Gastrocnemius medialis (tissue), 4 donors: ENCODE measurements around the gene COLQ.

ENCODE experiments used
- POLR2A ChIP-seq, 2 donors: fragments of 450-650 bp; IDR thresholded peaks; one replicate each; pipeline ENCODE4 v1.6.1; 2017; ENCODE audit warnings: antibody characterized with exemption in 2 of 2, mild to moderate bottlenecking in 2 of 2, moderate library complexity in 2 of 2
- TF ChIP-seq, protein P1 (sequence below), 5 experiments: fragments of 450-650 bp in 3 of 5; fragments of 200-600 bp in 2 of 5; sonication (generic) in 2 of 5; IDR thresholded peaks in 4 of 5; conservative IDR thresholded peaks in 1 of 5; 1 replicate in 4 of 5; 2 replicates in 1 of 5; pipeline ENCODE4 v1.5.1; 2016 to 2019; ENCODE audit warnings: antibody characterized with exemption in 5 of 5, mild to moderate bottlenecking in 3 of 5, moderate library complexity in 3 of 5

DNA sequence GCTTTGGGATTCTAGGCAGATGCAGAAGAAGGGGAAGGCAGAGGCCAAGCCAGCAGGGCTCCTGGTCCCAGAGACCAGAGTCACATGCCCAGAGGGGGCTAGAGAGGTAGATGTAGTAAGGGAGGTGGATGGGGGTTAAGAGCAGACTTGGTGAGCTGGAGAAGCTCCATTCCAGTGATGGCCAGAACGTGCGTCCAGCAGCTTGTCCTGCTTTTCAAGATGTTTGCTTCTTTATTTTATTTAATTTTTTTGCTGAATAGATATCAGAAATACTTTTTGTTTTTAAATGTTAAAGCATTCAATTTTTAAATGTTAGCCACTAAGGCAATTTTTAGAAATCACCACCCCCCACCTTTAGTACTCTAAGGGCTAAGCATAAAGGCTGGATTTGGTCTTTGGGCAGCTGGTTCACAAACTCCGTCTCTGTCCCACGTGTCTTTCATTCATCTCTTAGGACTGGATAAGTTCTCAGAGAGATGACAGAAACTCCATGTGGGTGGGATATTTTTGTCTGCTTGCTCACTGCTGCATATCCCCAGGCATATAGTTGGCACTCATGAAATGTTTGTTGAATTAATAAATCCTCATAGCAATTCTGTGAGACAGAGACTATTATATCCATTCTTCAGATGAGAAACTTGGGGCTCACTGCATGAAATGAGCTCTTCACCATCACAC, 6.7 kb downstream of the COLQ start:
- TF ChIP-seq, protein P1, sequence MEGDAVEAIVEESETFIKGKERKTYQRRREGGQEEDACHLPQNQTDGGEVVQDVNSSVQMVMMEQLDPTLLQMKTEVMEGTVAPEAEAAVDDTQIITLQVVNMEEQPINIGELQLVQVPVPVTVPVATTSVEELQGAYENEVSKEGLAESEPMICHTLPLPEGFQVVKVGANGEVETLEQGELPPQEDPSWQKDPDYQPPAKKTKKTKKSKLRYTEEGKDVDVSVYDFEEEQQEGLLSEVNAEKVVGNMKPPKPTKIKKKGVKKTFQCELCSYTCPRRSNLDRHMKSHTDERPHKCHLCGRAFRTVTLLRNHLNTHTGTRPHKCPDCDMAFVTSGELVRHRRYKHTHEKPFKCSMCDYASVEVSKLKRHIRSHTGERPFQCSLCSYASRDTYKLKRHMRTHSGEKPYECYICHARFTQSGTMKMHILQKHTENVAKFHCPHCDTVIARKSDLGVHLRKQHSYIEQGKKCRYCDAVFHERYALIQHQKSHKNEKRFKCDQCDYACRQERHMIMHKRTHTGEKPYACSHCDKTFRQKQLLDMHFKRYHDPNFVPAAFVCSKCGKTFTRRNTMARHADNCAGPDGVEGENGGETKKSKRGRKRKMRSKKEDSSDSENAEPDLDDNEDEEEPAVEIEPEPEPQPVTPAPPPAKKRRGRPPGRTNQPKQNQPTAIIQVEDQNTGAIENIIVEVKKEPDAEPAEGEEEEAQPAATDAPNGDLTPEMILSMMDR (IDR thresholded peaks at IDR 0.05 in 4 of 5, conservative IDR thresholded peaks at IDR 0.05 in 1 of 5) = no peak
- no peak for TF ChIP-seq POLR2A (IDR thresholded peaks at IDR 0.05)
